Myocyte (in vitro differentiated cells): ENCODE data around the gene GSN. TPM values are rescaled to one million over a fixed set of nuclear protein-coding genes. Genes with fewer than 3 reads are reported as not detected.
"Not testable (repeated sequence)": the region's sequence is repeated elsewhere in the genome, so short reads cannot be mapped to it uniquely, and the experiment has no call there.

Source experiments
- DNase-seq: peaks from one replicate; pipeline ENCODE4 v3.0.0-alpha.2; 2012; ENCODE audit warnings: low read depth
- total RNA-seq: library from RNA; depleted of rRNA; stranded (reverse); fragments of >200 nt; gene quantifications from 2 replicates; pipeline ENCODE4 v1.2.3, GENCODE V29; 2014

The GSN gene
- total RNA-seq, 1 donor from 2014 or later, result 1,139 TPM

GRCh38 chr9:121286973-121287741 lies 19.2 kb downstream of the GSN start:
- DNase-seq, result peak; percentile 96

GRCh38 chr9:121288673-121289025 lies 20.7 kb downstream of the GSN start:
- DNase-seq, result no peak

GRCh38 chr9:121289026-121289771 lies 21.2 kb downstream of the GSN start:
- peak; percentile 82 for DNase-seq

- DNase-seq, result no peak
Observed at GRCh38 chr9:121289772-121290370, 21.9 kb downstream of the GSN start.

GRCh38 chr9:121291536-121291935 lies 23.6 kb downstream of the GSN start:
- not testable (repeated sequence) for DNase-seq

GRCh38 chr9:121292051-121292450 lies 24.1 kb downstream of the GSN start:
- DNase-seq, result no peak

GRCh38 chr9:121292801-121293241 lies 24.9 kb downstream of the GSN start:
- no peak for DNase-seq

GRCh38 chr9:121294151-121294743 lies 26.3 kb downstream of the GSN start:
- DNase-seq, result no peak

- DNase-seq, result no peak
Observed at GRCh38 chr9:121294866-121295661, 27.1 kb downstream of the GSN start.

GRCh38 chr9:121295662-121296191 lies 27.8 kb downstream of the GSN start:
- DNase-seq, result no peak

- no peak for DNase-seq
Observed at GRCh38 chr9:121296213-121297127, 28.5 kb downstream of the GSN start.

- DNase-seq, result no peak
Observed at GRCh38 chr9:121297389-121297788, 29.4 kb downstream of the GSN start.

GRCh38 chr9:121298016-121298538 lies 30.1 kb downstream of the GSN start:
- DNase-seq, result no peak

- no peak for DNase-seq
Observed at GRCh38 chr9:121298689-121299466, 30.9 kb downstream of the GSN start.

GRCh38 chr9:121299467-121300282 lies 31.7 kb downstream of the GSN start:
- no peak for DNase-seq

- DNase-seq, result no peak
Observed at GRCh38 chr9:121300283-121301119, 32.5 kb downstream of the GSN start.

GRCh38 chr9:121301881-121302286 lies 33.9 kb downstream of the GSN start:
- no peak for DNase-seq
